DMS114 treated with DMSO at 0.1 percent for 48 hours (cell line): Measurements from ENCODE around the gene RAPGEF5.

ENCODE experiments used
- DNase-seq: peaks from one replicate; lab custom pipeline; 2025; ENCODE audit not compliant: unreplicated experiment; lab: John Stamatoyannopoulos, UW

The RAPGEF5 gene

GRCh38 chr7:22356701-22357310, at the start of gene RAPGEF5:
TSS of gene RAPGEF5 (minus strand) at chr7:22357154. CDS start at chr7:22357060, 94 bp downstream.
- peak; percentile 5 for DNase-seq

GRCh38 chr7:22406715-22407114, 49.8 kb upstream of the RAPGEF5 start:
- no peak for DNase-seq

GRCh38 chr7:22404421-22405023, 47.6 kb upstream of the RAPGEF5 start:
- DNase-seq: no peak

GRCh38 chr7:22403344-22403743, 46.4 kb upstream of the RAPGEF5 start:
- DNase-seq: no peak

GRCh38 chr7:22402250-22402649, 45.3 kb upstream of the RAPGEF5 start:
- no peak for DNase-seq

GRCh38 chr7:22400936-22401553, 44.1 kb upstream of the RAPGEF5 start:
- no peak for DNase-seq

GRCh38 chr7:22400150-22400814, 43.3 kb upstream of the RAPGEF5 start:
- DNase-seq: no peak

GRCh38 chr7:22399546-22399945, 42.6 kb upstream of the RAPGEF5 start:
- no peak for DNase-seq

GRCh38 chr7:22399091-22399490, 42.1 kb upstream of the RAPGEF5 start:
- no peak for DNase-seq

GRCh38 chr7:22397981-22398380, 41.0 kb upstream of the RAPGEF5 start:
- DNase-seq: no peak

GRCh38 chr7:22395222-22395621, 38.3 kb upstream of the RAPGEF5 start:
- no peak for DNase-seq

GRCh38 chr7:22394739-22395138, 37.8 kb upstream of the RAPGEF5 start:
- no peak for DNase-seq

- no peak for DNase-seq
Measured at GRCh38 chr7:22393913-22394729, 37.2 kb upstream of the RAPGEF5 start.

GRCh38 chr7:22390516-22390915, 33.6 kb upstream of the RAPGEF5 start:
- DNase-seq: no peak

- no peak for DNase-seq
Measured at GRCh38 chr7:22389892-22390291, 32.9 kb upstream of the RAPGEF5 start.

- DNase-seq: no peak
Measured at GRCh38 chr7:22387583-22387982, 30.6 kb upstream of the RAPGEF5 start.

- DNase-seq: no peak
Measured at GRCh38 chr7:22386865-22387264, 29.9 kb upstream of the RAPGEF5 start.

GRCh38 chr7:22386206-22386858, 29.4 kb upstream of the RAPGEF5 start:
- DNase-seq: no peak

GRCh38 chr7:22385326-22385725, 28.4 kb upstream of the RAPGEF5 start:
- DNase-seq: no peak

GRCh38 chr7:22380333-22380732, 23.4 kb upstream of the RAPGEF5 start:
- no peak for DNase-seq
